Measurements from ENCODE around the gene PELI2. TPM values are rescaled to one million over a fixed set of nuclear protein-coding genes. Genes with fewer than 3 reads are reported as not detected.

Gene PELI2
- total RNA-seq, 4 donors from 2014 or later = 8.2 to 27.0 (median 10.1) TPM

- peak in 1 of 3 donors; percentile 61 for TF ChIP-seq CTCF (IDR thresholded peaks at IDR 0.05)
- peak; percentile 94 for ATAC-seq (ENCODE audit: low FRiP score)
- peak; percentile 52 for DNase-seq (ENCODE audit: low spot score)
Observed at GRCh38 chr14:56339855-56340701, 221.9 kb downstream of the PELI2 start.

DNA sequence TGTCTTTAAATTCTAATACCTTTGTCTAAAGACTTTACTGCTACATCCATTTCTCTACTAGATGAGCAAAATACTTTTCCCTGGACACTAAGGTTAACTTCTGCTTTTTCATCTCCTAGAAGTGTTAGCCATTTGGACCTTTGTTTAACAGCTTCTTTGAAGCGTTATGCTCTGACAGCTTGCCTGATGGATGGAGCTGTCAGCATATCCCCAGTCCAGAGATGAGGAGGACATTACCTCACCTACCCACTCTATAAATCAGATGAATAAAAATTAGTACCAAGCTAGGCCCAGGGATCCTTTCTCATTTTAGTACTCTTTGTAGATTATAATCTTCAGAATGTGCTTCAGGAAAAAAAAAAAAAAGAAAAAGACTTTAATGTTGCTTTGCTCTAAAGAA lies 222.7 kb downstream of the PELI2 start:
- no peak for DNase-seq (ENCODE audit: low spot score)
- no peak for TF ChIP-seq CTCF (IDR thresholded peaks at IDR 0.05)
- no peak for ATAC-seq (ENCODE audit: low FRiP score)

DNA sequence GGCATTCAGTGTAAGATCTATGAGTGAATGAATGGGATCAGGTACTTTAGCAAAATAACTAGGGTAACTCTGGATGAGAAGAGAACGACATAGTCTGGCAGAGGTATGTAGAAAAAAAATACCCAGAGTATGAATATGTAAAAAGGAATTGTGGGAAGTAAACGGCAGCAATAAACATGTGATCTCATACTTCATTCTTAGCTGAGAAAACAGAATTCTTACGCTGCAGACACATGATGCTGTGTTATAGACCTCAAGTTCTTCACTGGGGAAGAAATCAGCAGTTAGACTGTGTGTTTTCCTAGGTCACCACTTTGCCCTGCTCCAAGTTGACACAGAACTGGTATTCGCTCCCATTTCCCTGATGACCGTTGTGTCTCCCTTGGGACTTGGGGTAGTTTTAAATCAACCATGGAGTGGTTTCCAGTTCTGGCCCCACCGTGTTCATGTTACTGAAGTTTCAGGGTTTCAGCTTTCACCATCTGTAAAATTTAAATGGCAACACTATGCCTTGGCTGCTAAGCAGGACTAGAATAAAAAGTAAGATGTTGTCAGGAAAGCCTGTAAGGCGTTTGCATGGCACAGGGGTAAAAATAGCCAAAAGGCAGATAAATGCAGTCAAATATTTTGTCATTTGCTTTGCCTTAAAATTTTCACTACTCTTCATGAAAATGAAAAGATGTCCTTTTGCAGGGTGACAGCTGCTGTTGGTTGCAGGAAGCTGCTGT lies 223.7 kb downstream of the PELI2 start:
- no peak for DNase-seq (ENCODE audit: low spot score)
- TF ChIP-seq CTCF (IDR thresholded peaks at IDR 0.05) = no peak

GRCh38 chr14:56342494-56342942 lies 224.3 kb downstream of the PELI2 start:
- ATAC-seq (ENCODE audit: low FRiP score) = no peak
- DNase-seq (ENCODE audit: low spot score) = no peak
- TF ChIP-seq CTCF (IDR thresholded peaks at IDR 0.05) = no peak

More for the DNA sequence above, 223.7 kb downstream of the PELI2 start:
- no peak for ATAC-seq (ENCODE audit: low FRiP score)

DNA sequence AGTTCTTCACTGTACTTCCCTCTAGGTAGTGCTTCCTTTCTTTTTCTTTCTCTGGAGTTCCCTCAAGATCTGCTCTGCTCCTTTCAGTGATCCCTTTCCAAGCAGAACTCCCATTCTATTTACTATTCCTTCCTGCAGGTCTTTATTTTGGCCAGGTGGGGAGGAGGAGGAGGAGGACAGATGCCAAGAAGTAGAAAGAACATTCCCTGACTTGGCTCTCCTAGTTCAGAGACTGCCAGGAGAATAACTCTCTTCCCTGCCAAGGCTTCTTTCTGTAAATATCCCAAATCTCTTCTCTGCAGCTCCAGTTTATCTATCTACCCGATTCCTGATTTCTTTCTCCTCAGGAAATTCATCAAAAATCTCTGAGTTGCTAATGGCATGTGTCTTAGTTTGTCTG lies 231.7 kb downstream of the PELI2 start:
- ATAC-seq (ENCODE audit: low FRiP score) (no peak), DNase-seq (ENCODE audit: low spot score) (no peak)
- no peak for TF ChIP-seq CTCF (IDR thresholded peaks at IDR 0.05)
